ENCODE measurements around the gene NRXN2.
"Not testable (repeated sequence)": the region's sequence is repeated elsewhere in the genome, so short reads cannot be mapped to it uniquely, and the experiment has no call there.

The NRXN2 gene

GRCh38 chr11:64601605-64602465, 121.2 kb downstream of the NRXN2 start:
- DNase-seq: no peak

DNA sequence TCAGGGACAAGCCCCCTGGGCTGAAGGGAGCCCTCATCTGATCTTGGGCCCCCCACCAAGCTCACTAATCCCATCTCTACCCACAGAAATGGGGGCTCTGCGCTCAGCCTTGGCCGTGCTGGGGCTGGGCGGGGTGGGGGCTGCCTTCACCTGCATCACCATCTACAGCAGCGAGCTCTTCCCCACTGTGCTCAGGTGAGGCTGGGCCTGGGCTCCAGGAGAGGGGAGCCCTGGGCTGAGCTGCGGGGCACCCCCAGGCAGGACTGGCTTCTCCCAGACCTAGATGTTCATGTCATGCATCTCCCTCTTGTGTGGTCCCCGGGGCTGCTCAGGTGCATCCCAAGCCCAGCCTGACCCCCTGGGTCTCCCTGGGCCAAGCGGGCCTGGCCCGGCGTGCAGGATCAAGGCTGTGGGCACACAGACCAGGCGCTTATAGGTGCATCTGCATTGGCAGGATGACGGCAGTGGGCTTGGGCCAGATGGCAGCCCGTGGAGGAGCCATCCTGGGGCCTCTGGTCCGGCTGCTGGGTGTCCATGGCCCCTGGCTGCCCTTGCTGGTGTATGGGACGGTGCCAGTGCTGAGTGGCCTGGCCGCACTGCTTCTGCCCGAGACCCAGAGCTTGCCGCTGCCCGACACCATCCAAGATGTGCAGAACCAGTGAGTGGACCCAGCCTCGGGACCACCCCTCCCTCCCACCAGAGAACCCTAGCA, 122.6 kb downstream of the NRXN2 start:
- no peak for DNase-seq

DNA sequence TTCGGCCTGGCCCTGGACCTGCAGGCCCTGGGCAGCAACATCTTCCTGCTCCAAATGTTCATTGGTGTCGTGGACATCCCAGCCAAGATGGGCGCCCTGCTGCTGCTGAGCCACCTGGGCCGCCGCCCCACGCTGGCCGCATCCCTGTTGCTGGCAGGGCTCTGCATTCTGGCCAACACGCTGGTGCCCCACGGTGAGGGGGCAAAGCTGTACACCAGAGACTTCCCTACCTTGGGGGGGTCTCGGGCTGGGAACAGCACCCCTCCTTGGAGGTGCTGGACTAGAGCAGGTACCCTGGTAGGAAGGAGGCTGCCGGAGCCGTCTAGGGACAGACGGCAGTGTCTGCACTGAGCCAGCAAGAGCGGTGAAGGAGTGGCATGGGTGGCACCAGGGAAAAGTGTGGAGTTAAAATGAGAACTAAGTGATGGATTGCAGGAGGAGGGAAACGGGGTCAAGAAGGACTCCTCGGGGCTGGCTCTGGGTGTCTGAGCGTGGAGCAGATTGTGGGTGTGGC, 123.2 kb downstream of the NRXN2 start:
- DNase-seq: no peak

DNA sequence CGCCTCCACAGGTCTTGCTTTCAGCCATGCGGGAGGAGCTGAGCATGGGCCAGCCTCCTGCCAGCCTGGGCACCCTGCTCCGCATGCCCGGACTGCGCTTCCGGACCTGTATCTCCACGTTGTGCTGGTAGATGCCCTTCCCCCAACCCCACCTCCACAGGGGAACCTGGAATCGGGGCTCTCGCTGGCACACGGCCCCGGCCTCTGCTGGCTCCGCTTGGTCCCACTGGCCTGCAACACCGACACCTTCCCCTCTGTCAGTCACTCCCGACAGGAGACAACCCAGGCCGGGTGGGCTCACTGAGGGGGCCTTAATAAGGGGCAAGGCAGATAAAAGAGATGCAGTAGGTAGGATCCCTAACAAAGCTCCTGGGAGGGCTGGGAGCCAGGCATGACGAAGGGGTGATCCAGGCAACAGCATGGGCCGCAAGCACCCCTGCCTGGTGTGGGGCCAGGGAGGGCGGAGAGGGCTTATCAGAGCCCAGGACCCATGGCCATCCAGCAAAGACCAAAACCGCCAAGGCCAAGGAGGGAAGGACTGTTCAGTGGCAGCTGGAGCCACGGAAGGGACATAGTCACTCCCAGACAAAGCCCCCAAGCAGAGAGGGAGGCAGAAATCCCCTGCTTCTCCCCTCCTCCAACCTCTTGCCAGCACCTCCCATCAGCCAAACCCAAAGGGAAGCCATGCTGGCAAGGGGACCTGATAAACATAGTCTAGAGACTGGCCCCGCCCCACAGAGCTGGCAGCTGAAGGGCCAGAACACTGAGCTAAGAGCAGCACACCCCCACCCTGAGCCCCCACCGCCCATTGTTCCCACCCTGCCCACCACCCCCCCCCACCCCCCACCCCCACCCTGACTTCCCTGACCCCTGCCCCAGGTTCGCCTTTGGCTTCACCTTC, 124.0 kb downstream of the NRXN2 start:
- DNase-seq: no peak

DNA sequence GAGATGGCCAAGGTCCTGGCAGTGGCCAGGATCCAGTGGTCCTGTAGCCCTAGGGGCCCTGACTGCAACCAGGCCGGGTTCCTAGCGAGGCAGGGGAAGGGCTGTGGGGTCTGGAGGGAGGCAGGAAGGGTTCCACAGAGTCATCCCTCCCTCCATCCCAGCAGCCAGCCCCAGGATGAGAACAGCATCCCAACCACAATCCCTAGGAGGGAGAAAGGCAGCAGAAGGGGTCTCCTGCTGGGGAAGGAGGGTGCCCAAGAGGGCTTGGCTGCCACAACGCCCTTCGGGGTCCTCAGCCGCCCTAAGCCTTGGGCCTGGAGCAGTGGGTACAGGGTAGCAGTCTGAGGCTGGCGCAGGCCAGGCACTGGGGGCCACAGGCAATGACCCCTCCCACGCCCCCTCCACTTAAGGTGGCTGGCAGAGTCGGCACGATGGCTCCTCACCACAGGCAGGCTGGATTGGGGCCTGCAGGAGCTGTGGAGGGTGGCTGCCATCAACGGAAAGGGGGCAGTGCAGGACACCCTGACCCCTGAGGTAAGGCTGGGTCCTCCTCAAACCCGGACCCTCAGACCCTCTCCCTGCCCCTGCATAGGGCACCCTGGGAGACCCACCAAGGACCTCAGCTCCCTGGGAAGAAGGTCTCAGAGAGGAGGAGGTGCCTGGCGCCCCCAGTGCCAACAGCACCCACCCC, 124.7 kb downstream of the NRXN2 start:
- no peak for DNase-seq

DNA sequence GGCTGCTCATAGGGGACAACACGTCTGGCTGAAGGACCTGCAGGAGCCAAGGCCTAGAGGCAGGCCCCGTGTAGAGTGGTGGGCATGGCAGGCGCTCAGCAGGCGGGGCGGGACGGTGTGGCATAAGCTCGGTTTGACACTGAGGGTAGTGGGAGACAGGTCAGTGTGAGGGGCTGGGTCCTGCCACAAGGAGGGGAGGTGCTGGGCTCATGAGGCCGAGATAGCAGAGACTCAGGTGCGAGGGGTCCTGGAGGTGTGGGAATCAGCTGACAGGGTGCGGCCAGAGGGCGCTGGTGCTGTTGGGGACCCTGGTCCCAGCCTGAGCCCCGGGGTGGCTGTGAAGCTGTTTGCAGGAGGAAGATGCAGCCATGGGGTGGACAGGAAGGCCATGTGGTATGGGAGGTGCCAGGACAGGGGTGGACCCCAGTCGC, 125.3 kb downstream of the NRXN2 start:
- DNase-seq: no peak

DNA sequence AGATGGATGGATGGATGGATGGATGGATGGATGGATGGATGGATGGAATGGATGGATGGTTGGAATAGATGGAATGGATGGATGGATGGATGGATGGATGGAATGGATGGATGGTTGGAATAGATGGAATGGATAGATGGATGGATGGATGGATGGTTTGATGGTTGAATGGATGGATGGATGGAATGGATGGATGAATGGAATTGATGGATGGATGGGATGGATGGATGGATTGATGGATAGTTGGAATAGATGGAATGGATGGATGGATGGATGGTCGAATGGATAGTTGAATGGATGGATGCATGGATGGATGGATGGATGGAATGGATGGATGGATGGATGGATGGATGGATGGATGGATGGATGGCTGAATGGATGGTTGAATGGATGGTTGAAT, 127.1 kb downstream of the NRXN2 start:
- DNase-seq: not testable (repeated sequence)

DNA sequence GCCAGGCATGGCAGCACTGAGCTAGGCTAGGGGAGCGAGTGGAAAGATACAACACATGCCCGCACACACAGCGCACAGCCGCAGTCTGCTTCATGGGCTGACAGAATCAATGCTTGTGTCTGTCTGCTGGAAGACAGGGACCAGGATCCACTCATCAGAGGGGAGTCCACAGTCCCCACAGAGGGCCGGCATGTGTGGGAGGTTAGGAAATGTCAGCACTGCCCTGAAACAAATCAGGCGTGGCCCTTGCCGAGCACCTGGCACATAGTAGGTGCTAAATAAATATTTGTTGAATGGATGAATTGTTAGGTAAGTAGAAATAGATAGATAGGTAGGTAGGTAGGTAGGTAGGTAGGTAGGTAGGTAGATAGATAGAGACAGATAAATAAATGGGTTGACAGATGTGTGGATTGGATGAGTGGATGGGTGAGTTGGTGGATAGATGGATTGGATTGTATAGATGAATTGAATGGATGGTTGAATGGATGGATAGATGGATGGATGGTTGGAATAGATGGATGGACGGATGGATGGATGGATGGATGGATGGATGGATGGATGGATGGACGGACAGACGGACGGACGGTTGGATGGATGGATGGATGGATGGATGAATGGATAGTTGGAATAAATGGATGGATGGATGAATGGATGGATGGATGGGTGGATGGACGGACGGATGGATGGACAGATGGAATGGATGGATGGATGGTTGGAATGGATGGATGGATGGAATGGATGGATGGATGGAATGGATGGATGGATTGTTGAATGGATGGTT, 128.6 kb downstream of the NRXN2 start:
- no peak for DNase-seq

GRCh38 chr11:64593156-64594105, 129.6 kb downstream of the NRXN2 start:
- no peak for DNase-seq

DNA sequence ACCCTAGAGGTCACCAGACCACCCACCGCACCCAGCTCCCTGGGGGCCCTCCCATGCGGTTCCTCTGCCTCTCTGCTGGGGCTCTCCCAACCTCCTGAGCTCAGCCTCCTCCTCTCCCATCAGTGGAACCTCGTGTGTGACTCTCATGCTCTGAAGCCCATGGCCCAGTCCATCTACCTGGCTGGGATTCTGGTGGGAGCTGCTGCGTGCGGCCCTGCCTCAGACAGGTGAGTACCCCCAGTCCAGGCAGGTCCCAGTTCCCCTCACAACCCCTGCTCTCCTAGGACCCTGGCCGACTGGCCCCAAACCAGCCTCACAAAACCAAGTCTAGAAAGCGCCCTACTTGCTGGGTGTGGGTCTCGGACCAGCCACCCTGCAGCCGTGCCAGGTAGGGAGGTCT, 130.3 kb downstream of the NRXN2 start:
- DNase-seq: no peak

GRCh38 chr11:64592234-64592615, 130.8 kb downstream of the NRXN2 start:
- no peak for DNase-seq

DNA sequence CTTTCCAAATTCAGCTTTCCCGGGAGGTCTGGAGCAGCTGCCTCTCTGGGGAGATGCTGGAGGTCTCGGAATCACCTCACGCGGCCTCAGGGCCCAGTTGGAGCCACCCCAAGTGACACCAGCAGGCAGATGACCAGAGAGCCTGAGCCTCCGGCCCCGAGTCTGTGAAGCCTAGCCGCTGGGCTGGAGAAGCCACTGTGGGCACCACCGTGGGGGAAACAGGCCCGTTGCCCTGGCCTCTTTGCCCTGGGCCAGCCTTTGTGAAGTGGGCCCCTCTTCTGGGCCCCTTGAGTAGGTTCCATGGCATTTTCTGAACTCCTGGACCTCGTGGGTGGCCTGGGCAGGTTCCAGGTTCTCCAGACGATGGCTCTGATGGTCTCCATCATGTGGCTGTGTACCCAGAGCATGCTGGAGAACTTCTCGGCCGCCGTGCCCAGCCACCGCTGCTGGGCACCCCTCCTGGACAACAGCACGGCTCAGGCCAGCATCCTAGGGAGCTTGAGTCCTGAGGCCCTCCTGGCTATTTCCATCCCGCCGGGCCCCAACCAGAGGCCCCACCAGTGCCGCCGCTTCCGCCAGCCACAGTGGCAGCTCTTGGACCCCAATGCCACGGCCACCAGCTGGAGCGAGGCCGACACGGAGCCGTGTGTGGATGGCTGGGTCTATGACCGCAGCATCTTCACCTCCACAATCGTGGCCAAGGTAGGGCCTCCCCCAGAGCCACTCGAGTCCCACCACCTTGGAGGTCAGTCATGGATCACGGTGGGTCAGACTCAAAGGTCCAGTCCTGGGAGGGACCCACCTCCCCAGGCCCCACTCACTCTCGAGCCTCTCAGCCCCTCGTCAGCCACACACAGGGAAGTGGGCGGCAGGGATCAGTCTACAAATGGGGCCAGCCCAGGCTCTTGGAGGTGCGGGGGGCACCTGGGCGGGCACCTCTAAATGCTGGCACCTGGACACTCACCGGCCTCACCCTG, 131.5 kb downstream of the NRXN2 start:
- DNase-seq: no peak

- DNase-seq: no peak
Observed at GRCh38 chr11:64590763-64591221, 132.2 kb downstream of the NRXN2 start, which contains the start of gene SLC22A12. SLC22A12 (plus strand) TSS chr11:64591220; CDS start chr11:64591557, 337 bp downstream.

DNA sequence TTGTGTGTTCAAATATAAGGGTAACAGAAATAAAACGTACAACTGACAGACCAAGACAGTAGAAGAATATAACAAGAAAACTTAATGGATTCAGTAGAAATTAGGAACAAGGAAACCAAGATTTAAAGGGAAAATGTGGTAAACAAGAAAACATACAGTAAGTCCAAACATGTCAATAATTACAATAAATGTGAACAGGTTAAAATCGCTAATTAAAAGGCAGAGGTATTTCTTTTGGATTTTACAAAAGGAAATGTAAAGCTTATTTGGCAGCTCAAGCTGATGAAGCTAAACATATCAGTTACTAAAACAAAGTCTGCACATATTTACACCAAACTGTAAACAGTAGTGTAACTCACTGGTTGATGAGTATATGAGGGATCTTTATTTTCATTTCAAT, 134.3 kb downstream of the NRXN2 start:
- no peak for DNase-seq

DNA sequence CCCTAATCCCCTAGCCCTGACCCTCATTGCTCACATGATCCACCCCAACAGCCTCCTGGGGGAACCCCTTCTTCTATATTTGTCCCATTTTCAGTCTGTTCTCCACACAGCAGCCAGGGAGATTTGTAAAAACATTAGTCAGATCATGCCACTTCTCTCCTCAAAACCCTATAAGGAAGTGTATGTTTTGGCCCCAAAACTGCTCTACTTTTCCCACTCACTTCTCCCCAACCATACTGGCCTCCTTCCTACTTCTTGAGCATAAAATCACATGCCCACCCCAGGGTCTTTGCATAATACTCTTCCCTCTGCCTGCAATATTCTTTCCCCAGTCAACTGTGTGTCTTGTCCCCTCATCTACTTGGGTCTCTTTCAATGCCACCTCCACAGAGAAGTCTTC, 136.6 kb downstream of the NRXN2 start:
- no peak for DNase-seq

DNA sequence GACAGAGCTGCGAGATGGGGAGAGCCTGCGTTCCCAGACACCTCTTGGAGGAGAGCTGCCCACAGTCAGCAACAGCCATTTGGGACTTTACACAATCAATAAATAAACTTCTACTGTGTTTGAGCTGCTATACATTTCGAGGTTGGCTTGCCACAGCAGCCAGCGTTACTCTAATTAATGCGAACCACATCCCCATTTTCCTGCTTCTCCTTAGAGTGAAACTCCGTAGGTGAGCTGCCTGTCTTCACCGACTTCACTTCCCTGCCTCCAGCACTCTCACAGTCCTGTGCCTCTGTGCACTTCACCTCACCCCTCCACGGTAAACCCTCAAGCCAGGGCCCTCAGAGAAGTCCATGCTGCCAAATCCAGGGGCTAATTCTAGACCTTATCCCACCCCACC, 137.8 kb downstream of the NRXN2 start:
- no peak for DNase-seq

DNA sequence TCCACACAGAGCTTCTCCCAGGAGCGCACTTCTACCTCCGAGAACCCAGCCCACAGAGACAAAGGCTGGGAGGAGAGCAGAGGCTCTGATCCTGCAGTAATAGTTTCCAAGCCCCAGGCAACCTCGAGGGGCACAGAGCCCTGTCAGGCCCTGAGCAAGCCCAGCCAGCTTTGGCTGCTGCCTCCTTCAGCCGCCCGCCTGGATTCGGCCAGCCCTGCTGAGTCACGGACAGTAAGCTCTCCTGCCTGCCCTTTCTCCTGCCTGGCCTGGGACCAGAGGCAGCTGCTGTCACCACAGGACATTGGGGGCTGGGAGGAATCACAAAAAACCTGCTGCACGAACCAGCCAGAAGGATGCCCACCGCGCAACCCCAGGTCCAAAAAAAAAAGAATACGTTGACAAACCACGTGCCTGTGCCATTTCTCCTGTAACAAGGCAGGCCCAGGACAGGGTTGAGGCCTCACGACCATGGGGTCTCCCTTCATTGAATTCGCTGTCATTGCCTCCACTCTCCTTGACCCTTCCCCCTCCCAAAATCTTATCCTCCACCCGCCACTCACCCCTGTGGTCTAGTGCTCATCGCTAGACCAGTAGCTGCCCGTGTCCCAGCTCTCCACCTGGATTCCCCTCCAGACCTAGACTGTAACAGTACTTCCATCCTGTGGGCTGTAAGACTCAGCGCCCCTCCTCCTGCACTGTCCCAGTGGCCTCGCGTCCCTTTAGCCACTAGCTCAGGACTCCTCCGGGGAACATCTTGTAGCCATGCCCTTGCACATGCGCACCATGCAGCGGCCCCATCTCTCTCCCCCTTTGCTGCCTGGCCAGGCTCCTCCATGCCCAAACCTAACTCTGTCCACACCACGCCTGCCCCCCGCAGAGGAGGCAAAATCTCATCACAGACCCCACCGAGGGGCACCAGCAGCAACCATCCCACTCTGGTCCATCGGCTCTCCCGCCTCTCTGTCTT, 139.4 kb downstream of the NRXN2 start:
- DNase-seq: no peak

- no peak for DNase-seq
Observed at GRCh38 chr11:64582885-64583284, 140.1 kb downstream of the NRXN2 start.

Data from CD4-positive, alpha-beta T cell treated with Interleukin-4 for 1 hour (primary cell).